Non-pigmented ciliary epithelial cell (primary cell): ENCODE results near the gene CNOT6.

ENCODE experiments used
- DNase-seq: peaks from one replicate; pipeline ENCODE4 v3.0.0-alpha.2; 2010; ENCODE audit warnings: low read depth

Gene CNOT6

DNA sequence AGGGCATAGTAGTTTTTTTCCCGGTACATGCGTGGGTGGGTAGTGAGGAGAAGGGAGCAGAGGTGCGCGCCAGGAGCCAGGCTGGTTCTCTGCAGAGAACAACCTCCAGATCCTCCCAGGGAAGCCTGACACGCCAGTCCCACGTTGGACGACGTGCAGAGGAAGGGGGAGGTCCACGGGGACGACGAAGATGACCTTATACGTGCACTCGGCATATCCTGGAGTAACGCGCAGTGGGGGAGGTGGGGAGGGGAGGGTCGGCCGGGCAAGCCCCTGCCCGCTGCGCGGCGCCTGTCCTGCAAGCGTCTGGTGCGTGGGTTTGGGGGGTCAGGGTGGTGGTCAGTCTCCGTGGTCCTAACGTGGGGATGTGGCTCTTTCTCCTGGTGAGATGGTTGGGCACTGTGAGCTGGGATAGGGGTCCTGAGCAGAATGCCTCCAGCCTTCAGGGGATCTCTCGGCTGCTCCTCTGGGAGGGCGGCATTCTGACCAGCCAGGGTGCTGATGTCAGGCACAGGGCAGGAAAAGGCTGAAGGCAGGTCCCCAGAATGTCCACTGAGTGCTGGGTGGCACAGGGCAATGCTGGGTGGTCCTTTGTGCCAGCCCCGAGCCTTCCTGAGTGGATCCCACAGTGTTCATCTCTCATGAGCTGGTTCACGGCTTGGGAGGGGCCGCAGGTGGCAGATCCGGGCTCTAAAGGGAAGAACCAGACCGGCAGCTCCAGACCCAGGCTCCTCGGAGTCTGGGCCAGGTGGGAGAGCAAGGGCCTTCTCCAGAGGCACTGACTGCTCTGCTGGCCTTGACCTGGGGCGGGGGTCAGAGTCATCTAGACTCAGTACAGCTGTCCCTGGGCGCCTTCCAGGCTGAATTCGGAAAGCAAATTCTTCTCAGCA lies 107.7 kb downstream of the CNOT6 start:
- DNase-seq = no peak

DNA sequence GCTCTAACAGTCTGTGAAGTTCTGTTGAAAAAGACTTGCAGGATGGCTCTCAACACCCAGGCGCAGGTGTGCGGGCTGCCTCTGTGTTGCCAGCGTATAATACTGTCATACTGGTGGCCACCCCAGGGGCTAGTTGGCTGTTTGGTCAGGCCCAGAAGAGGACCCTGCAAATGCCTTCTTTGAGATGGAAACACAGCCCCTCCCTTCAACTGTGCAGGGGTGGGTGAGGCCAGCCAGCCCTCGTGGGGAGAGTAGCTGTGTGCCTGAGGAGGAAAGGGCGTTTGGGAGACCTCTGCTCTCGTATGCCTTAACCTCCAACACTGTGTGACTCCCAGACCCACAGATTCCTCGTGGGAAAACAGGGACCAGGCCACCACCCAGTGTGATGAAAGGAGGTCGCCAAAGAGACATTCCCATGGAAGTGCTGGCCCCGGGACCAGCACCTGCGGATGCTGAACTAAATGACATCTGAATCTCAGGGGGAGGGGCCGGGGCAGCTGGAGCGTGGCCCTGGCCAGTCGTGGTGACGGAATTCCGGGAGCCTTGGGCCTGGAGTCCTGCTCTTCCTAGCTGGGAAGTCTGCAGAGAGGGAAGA lies 108.4 kb downstream of the CNOT6 start:
- no peak for DNase-seq

DNA sequence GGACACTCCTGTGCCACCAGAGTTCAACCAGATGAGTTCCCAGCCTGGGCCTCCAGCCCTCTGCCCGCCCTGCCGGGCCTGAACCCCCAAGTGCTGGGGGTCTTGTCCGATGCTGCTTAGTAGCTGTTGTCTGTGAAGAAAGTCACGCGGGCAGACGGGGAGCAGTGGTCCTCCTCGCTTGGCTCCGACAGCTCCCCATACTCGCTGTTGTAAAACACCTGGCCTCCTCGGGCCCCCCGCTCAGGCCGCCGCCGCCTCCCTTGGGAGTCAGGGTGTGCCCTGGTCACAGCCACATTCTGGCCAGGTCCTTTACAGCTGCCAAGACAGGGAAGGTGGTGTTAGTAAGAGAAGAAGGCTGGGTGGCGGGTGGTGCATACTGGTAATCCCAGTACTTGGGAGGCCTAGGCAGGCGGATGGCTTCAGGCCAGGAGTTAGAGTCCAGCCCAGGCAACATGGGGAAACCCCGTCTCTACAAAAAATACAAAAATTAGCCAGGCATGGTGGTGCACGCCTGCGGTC lies 109.0 kb downstream of the CNOT6 start:
- DNase-seq = no peak

DNA sequence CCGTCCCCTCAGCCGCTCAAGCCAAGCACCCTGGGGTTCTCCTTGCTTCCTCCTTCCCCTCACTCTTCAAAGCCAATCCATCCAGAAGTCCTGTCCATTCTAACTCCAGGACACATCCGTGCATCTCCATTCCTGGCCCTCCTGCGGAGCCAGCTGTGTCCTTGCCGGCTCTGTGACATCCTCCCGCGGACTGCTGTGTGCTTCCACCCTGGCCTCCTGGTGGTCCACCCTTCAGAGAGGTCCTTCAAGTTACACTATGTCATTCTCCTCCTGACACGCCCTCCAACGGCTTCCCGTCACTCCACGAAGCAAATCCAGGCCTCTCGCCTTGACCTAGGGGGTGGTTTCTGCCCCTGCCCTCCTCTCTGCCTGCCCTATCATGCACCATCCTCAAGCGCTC lies 110.1 kb downstream of the CNOT6 start:
- no peak for DNase-seq

DNA sequence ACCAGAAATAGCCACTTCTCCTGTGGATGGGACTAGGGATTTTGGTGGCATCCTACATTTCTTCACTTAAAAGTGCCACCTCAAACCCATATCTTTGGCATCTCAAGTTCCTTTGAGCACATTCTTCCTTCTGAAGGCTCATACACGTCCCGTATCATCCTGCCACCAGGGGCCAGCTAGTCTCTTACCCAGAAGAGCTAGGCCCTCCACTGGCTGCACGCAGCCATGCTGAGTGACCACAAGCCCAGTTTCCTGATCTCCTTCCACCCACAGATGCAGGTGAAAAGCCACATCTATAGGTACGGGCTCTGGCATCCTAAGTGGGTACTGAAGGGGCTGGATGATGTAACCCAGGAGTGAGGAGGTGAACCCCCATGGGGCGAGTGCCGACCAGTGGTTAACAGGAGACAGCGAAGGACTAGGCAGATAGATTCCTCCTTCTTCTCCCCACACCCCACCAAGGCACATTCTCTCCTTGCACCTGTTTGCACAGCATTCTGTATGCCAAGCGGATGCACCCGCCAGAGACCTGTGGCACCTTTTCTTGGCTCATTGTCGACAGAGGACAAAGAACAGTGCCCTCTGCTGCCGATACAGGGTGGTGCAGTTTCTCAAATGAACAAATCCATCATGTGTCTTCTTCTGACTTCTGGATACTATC lies 111.5 kb downstream of the CNOT6 start:
- no peak for DNase-seq

DNA sequence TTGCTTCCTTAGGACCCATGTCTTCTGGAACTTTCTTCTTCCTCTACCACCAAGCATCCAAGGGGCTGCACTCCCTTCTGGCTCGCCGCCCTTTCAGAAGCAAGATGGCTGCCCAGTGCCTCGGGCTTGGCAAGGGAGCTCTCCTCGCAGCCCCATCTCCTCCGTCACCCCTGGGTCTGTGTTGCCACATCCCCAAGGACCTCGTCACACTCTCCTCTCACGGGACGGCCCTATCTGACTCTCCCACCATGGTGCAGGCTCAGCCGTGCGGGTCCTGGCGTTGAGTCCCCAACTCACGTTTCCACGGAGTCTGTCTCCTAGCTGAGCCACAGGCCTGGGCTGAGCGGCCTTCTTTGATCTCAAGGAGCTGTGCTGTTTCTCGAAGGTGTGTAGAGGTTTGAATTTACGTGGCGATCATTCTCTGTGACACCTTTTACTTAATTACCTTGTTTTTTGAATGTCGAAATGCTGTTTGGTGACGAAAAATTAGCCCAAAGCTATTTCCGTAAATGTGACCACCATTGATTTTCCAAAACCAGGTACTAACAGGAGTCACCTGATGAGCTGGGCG lies 112.1 kb downstream of the CNOT6 start:
- no peak for DNase-seq

DNA sequence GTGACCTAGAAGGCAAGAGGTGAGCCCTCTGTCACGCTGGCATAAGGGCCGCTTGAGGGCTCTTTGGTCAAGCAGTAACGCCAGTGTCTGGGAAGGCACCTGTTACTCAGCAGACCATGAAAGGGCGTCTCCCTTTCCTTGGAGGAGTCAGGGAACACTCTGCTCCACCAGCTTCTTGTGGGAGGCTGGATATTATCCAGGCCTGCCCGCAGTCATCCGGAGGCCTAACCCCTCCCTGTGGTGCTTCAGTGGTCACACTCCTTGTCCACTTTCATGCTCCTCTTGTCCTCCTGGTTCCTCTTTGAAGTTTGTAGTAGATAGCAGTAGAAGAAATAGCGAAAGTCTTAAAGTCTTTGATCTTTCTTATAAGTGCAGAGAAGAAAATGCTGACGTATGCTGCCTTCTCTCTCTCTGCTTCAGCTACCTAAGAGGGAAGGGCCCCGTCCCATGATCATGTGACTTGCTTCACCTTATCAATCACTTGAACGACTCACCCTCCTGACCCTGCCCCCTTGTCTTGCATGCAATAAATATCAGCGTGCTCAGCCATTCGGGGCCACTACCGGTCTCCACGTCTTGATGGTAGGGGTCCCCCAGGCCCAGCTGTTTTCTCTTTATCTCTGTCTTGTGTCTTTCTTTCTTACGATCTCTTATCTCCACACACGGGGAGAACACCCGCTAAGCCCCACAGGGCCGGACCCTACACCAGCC lies 113.8 kb downstream of the CNOT6 start:
- no peak for DNase-seq

DNA sequence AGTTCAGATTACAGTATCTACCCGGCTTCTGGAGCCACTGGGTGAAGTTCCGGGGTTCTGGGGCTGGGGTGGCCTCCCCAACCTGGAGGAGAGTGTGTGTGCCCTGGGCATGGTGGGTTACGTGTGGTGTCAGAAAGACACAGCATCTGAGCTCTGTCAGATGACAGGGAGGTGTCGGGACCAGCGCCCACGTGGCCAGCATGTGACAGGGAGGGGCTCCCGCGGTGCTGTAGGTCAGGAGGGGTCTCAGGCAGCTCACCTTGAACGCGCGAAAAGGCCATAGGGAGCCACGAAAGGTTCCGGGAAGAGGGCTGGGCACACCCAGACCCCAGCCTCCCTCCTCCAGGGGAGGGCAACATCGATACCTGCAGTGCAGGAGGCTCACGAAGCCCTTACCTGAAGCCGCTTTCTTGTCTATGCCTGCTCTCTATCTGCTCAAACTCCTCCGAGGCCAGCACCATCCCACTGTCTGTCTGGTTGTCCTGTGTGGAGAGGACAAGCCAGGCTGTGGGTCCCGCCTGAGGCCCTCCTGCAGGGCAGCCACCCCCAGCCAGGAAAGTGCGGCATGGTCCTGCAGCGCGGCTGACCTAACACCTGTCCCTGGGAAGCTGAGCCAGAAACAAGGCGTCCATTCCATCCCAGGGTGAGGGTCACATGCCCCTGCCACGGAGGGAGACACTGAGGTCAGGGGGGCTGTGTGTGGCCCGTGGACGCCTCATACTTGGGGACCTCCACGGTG lies 114.6 kb downstream of the CNOT6 start:
- DNase-seq = no peak

DNA sequence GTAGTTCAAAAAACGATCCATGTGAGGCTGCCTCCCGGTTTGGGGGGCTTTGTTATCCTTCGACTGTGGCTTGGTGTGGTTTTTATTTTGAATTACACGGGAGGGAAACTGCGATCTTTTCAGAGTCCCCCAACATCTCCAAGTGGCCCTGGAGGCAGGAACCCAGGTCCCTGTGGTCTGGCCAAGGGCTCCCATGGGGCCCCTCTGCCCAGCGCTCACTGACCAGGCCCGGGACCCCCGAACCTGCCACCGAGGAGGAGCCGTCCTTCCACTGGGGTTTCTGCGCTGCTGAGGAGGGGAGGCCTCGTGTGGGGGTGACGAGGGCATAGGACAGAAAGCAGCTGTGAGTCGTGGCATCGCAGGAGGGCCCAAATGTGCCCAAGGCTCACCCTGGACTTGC lies 115.2 kb downstream of the CNOT6 start:
- DNase-seq = no peak

DNA sequence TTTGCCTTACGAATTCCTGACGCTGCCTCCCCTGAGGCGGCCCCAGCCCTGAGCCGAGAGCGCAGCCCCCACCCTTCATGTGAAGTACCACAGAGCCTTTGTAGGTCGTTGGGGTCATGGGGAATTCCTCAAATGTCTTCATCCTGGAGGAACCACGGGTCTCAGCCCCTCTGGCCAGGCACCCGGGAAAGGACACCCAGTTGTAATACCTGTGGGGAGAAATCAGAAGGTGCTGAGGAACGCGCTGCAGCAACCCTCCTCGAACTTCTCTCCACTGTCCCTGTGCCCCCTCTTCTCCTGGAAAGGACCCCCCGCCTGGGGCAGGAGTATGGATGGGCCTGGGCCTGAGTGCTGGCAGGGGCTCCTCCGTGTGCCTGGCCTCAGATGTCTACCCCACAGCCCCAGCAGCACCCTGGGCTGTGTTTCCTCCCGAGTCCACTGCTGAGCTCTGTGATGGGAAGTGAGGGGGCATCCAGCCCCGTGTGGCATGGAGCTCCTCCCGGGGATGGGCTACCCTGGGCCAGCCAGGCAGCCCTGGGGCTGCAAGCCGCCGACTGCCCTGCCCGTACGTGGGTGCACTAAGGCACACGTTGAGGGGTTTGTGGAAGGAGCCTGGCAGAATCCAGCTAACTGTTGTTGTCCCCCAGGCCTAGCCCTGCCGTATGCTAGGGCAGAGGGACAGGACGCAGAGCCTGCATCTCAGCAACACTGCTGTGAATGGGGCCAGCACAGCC lies 115.8 kb downstream of the CNOT6 start:
- DNase-seq = no peak

DNA sequence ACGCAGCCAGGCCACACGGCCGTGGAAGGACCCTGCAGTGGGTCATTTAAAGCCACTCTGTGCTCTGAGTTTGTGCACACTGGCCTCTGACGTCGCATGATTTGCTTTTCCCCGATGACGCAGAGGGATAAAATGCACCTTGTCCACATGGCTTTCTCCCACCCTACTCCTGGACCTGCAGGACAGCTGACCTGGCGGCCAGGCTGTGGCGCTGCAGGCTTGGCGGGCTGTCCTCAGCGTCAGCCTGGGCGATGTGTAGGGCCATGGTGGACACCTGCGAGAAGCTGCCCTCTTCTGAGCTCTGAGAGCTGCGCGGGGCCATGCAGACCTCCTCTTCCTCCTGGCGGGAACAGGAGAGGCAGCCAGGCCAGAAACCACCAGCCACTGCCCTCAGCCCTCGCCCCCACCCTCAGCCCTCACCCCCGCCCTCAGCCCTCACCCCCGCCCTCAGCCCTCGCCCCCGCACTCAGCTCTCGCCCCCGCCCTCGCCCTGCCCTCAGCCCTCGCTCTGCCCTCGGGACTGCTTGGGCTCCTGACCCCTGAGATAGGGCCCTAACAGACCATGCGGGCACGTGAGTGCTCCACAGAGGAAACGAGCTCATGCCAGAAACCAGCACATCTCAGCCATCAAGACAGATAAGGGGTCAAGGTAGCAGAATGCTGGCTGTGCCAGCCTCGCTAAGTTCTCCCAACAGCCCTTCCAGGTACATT lies 117.1 kb downstream of the CNOT6 start:
- DNase-seq = no peak

DNA sequence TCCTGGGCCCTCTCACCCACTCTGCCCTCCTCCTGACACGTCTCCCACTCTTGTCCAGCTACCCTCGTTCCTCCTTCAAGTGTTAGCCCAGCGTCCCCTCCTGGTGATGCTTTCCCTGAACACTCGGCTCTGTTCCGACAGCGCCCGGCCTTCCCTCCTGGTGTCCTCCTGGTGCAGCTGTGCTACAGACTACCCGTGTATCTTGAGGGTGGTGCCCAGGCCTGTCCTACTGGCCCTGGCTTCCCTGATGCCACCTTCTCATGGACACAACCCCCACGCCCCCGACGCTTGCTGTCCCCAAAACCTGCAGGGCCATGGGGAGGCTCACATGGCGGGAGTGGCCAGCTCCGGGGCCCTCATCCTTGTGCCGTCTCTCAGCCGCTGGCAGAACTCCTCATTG lies 118.5 kb downstream of the CNOT6 start:
- DNase-seq = no peak

DNA sequence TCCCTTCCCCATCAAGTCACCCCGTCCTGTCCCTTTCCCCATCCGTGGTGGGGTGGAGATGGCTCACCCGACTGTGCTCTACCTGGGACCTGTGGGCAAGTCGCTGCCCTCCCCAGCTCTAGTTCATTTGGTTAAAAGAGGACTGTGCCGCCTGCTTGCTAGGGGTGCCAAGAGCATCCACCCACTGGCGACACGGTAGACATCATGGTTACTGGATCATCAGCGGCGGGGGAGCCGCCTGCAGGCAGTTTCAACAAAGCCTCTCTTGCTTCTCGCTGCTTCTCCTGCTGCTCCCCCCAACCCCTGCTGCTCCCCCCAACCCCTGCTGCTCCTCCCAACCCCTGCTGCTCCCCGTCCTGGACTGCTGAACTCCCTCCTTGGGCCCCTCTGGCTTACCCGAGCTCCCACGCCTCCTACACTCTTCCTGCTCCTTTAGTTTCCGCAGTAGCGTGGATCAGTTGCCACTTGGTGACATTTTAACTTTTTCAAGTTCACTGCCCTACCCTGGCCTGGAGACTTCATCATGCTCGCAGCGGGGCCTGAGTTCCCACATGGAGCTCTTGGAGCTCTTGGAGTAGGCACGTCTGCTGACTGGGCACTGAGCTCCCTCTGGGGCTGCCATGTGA lies 119.1 kb downstream of the CNOT6 start:
- DNase-seq = no peak

DNA sequence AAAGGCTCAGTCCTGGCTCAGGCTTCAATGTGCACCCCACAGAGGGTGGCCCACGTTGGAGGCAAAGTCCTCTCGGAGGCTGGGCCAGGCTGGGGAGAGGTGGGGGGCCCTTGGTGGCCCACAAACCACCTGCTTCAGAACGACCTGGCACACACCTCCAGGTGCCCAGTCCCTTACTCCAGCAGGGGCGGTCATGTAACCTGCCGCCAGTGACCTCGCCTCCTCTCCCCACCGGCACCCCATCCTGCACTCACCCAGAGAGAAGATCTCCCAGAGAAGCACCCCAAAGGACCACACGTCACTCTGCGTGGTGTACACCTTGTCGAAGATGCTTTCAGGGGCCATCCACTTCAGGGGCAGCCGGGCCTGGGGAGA lies 119.6 kb downstream of the CNOT6 start:
- DNase-seq = no peak

DNA sequence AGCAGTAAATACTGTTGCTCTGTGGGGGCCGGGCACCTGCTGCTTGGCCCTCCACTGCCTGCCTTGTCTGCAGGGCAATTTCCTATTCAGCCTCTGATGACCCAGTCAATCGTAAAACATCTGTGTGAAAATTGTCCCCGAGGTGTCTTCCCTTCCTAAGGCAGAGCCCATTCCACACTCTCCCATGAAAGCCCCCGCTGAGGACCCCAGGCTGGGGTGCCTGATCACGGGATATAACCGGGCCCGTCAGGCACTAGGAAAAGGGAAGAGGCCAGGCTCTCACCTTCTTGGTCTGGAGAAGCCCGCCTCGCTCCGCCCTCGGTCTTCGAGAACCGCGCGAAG lies 124.3 kb downstream of the CNOT6 start:
- DNase-seq = no peak

DNA sequence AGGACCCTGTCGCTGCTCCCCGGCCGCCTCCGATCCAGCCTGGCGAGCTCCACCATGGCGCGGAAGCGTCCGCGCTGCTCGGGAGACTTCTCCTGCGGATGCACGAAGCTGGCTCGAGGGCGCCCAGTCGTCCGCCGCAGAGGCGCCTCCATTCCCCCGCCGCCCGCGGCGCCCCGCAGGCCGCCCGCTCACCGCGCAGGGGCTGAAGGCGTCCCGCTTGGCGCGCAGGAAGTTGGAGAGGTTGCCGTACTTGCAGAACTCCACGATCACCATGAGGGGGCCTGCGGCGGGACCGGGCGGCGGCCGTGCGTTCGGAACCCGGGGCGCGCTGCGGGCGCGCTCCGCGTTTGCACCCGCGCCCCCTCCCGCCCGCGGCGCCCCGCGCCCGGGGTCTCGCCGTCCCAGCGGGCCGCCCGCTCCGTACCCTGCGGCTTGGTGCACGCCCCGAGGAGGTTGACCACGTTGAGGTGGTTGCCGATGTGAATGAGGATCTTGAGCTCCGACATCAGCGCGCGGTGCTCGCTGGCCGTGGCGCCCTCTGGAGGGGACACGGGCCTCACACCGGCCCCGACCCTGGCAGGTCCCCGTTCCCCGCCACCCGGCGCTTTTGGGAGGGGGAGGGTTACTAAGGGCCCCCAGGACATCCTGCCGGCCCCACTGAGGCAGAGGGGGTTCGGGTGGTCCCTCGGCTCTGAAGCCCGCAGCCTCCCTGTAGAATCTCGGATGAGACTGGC lies 124.8 kb downstream of the CNOT6 start:
- no peak for DNase-seq

DNA sequence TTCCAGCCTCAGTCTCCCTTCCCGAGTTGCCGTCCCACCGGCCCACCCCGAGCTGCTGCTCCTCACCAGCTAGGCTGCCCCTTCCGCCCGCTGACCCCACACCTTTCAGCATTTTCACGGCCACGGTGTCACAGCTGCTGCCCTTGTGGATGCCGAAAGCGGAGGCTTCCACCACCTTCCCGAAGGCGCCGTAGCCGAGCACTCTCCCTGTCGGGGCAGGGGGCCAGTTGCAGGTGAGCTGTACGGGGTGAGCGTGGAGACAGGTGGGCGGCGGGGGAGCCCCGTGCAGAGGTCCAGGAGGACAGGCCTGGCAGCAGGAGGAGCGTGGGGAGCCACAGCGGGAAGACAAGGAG lies 125.4 kb downstream of the CNOT6 start:
- DNase-seq = no peak

DNA sequence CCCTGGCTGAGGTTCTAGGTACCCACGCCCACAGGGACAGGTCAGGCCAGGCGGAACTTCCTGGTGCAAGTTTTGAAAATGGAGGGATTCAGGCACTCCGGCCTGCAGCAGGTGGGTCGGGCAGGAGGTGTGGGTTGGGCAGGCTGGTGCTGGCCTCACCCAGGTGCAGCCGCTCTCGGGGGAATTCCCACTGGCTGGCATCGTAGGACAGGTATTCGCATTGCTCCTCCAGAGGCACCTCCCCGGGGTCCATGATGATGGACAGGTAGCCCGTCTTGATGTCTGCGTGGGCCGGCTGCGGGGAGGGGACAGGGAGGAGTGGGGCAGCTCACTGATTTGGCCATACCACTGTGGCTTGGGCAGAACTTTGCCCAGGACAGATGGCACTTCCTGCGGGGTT lies 125.8 kb downstream of the CNOT6 start:
- DNase-seq = no peak

DNA sequence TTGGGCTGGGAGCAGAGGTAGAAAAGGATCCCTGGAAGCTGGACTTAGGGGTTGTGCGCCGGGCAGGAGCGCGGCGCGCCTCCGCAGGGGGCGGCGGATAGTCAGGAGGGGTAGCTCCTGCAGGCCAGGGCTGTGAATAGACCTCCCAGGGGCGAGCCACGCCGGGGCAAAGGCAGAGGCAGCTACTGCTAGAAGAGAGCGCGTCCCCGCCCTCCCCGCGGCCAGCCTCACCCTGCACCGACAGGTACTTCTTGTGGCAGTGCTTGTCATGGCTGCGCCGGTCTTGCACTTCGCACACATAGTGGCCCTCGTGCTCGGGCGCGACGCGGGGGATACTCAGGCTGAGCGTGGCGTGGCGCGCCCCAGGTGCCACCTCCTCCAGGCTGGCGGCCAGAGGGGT lies 127.1 kb downstream of the CNOT6 start:
- no peak for DNase-seq
